ENCODE data around the gene SERP2.

DNA sequence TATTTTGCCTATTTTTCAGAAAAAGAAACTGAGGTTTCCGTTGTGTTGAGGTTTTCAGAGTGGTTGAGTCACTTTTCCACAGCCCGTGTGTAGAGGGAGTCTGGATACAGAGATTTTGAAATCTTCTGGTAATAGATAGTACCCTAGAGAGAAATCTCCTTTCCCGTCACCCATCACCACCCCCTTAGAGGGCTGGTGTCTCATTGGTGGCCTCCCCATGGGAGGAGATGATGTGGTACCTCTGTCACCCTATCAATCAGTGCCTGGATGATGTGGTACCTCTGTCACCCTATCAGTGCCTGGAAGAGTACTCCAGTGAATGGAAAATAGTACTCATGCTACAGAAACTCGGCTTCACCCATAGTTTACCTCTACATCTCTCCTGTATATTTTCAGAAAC, 42.2 kb upstream of the SERP2 start:
- no peak for TF ChIP-seq POLR2A (IDR thresholded peaks at IDR 0.05)
- TF ChIP-seq, protein P1, sequence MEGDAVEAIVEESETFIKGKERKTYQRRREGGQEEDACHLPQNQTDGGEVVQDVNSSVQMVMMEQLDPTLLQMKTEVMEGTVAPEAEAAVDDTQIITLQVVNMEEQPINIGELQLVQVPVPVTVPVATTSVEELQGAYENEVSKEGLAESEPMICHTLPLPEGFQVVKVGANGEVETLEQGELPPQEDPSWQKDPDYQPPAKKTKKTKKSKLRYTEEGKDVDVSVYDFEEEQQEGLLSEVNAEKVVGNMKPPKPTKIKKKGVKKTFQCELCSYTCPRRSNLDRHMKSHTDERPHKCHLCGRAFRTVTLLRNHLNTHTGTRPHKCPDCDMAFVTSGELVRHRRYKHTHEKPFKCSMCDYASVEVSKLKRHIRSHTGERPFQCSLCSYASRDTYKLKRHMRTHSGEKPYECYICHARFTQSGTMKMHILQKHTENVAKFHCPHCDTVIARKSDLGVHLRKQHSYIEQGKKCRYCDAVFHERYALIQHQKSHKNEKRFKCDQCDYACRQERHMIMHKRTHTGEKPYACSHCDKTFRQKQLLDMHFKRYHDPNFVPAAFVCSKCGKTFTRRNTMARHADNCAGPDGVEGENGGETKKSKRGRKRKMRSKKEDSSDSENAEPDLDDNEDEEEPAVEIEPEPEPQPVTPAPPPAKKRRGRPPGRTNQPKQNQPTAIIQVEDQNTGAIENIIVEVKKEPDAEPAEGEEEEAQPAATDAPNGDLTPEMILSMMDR (IDR thresholded peaks at IDR 0.05) = no peak

Data from thyroid gland (tissue), 4 donors.